KG1 (cell line): ENCODE results near the gene SEMA3F.
"Not testable (repeated sequence)": the region's sequence is repeated elsewhere in the genome, so short reads cannot be mapped to it uniquely, and the experiment has no call there.

Source experiments
- DNase-seq: peaks from one replicate; lab custom pipeline; 2025; lab: John Stamatoyannopoulos, UW

The SEMA3F gene

GRCh38 chr3:50211930-50212329, 56.8 kb downstream of the SEMA3F start:
- DNase-seq = no peak

- DNase-seq = no peak
Measured at GRCh38 chr3:50212502-50212901, 57.4 kb downstream of the SEMA3F start.

- DNase-seq = no peak
Measured at GRCh38 chr3:50212971-50213370, 57.8 kb downstream of the SEMA3F start.

- DNase-seq = no peak
Measured at GRCh38 chr3:50213373-50213772, 58.2 kb downstream of the SEMA3F start.

- no peak for DNase-seq
Measured at GRCh38 chr3:50214824-50215223, 59.7 kb downstream of the SEMA3F start.

GRCh38 chr3:50215529-50215928, 60.4 kb downstream of the SEMA3F start:
- no peak for DNase-seq

- no peak for DNase-seq
Measured at GRCh38 chr3:50217681-50218080, 62.6 kb downstream of the SEMA3F start.

- no peak for DNase-seq
Measured at GRCh38 chr3:50218448-50218847, 63.3 kb downstream of the SEMA3F start.

- no peak for DNase-seq
Measured at GRCh38 chr3:50219285-50219684, 64.2 kb downstream of the SEMA3F start.

- DNase-seq = no peak
Measured at GRCh38 chr3:50220109-50220508, 65.0 kb downstream of the SEMA3F start.

- no peak for DNase-seq
Measured at GRCh38 chr3:50221051-50221410, 65.9 kb downstream of the SEMA3F start.

GRCh38 chr3:50221411-50222168, 66.5 kb downstream of the SEMA3F start:
- no peak for DNase-seq

- no peak for DNase-seq
Measured at GRCh38 chr3:50222169-50222528, 67.0 kb downstream of the SEMA3F start.

- DNase-seq = no peak
Measured at GRCh38 chr3:50224639-50225038, 69.5 kb downstream of the SEMA3F start.

- DNase-seq = no peak
Measured at GRCh38 chr3:50226888-50227389, 71.8 kb downstream of the SEMA3F start.

GRCh38 chr3:50227390-50228183, 72.5 kb downstream of the SEMA3F start:
- DNase-seq = peak; percentile 90

GRCh38 chr3:50228184-50228763, 73.2 kb downstream of the SEMA3F start:
- DNase-seq = not testable (repeated sequence)

GRCh38 chr3:50229490-50229889, 74.4 kb downstream of the SEMA3F start:
- no peak for DNase-seq

- no peak for DNase-seq
Measured at GRCh38 chr3:50230104-50230793, 75.1 kb downstream of the SEMA3F start.

- no peak for DNase-seq
Measured at GRCh38 chr3:50230794-50231125, 75.6 kb downstream of the SEMA3F start.

- DNase-seq = no peak
Measured at GRCh38 chr3:50231581-50231980, 76.5 kb downstream of the SEMA3F start.

GRCh38 chr3:50232303-50232702, 77.2 kb downstream of the SEMA3F start:
- DNase-seq = no peak

- DNase-seq = no peak
Measured at GRCh38 chr3:50233176-50233575, 78.1 kb downstream of the SEMA3F start.
